ENCODE measurements around the gene ABCA1. TPM values are rescaled to one million over a fixed set of nuclear protein-coding genes. Genes with fewer than 3 reads are reported as not detected.
"Not testable (repeated sequence)": the region's sequence is repeated elsewhere in the genome, so short reads cannot be mapped to it uniquely, and the experiment has no call there.

Gene ABCA1
- total RNA-seq, 1 donor from 2014 or later, result 20.8 TPM

DNA sequence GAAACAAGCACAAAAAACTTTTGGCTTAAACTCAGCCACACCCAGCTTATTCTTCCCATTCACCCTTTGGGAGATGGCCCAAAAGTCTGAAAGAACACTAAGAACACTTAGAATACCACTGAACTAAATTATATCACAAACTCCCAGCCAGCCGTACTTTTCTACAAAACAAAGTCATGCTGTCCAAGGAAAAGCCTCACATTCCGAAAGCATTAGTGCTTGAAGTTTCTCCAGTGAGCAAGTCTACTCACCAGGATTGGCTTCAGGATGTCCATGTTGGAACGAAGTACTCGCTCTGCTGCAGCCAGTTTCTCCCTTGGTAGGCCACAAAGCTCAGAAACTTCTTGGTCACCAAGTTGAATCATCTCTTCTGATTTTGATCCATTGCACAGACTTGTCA is 69.7 kb downstream of the ABCA1 start:
- no peak for DNase-seq (ENCODE audit: extremely low spot score, unreplicated experiment)
- H3K36me3 Mint-ChIP-seq, result peaks cover 25% of the 10 kb centered on the region
- TF ChIP-seq, protein P1, sequence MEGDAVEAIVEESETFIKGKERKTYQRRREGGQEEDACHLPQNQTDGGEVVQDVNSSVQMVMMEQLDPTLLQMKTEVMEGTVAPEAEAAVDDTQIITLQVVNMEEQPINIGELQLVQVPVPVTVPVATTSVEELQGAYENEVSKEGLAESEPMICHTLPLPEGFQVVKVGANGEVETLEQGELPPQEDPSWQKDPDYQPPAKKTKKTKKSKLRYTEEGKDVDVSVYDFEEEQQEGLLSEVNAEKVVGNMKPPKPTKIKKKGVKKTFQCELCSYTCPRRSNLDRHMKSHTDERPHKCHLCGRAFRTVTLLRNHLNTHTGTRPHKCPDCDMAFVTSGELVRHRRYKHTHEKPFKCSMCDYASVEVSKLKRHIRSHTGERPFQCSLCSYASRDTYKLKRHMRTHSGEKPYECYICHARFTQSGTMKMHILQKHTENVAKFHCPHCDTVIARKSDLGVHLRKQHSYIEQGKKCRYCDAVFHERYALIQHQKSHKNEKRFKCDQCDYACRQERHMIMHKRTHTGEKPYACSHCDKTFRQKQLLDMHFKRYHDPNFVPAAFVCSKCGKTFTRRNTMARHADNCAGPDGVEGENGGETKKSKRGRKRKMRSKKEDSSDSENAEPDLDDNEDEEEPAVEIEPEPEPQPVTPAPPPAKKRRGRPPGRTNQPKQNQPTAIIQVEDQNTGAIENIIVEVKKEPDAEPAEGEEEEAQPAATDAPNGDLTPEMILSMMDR (conservative IDR thresholded peaks at IDR 0.05), result no peak
- no peak overlapping the region for H3K4me3 Mint-ChIP-seq
- peaks cover 20% of the 10 kb centered on the region for H3K4me1 Mint-ChIP-seq (ENCODE audit: unreplicated experiment)
- no peaks in the 10 kb centered on the region for H3K9me3 Mint-ChIP-seq
- H3K27me3 Mint-ChIP-seq, result no peaks in the 10 kb centered on the region
- no peak overlapping the region for H3K27ac Mint-ChIP-seq

DNA sequence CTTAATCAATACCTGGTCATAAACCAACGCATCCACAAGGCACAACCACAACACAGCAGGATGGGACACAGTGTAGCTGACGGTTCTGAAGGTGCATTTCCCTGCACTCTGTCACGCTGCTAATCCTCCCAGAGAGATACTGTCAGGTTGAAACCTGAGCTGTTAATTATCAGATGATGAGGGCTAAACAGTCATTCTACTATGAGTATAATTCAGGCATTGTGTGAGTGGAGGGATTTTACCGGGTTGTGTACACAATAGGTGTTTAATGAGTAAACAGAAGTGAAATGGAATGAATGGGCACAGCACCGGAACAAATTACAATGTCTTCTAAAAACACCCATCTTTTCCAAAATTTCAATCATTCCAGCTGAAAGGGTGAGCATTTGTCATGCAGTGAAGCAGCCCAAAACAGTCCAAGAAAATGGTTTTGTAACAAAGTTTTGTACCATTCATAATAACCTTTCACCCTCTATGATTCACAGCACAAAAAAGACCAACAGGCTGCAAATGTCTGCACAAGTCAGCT is 71.5 kb downstream of the ABCA1 start:
- peaks cover 25% of the 10 kb centered on the region for H3K36me3 Mint-ChIP-seq
- no peak for DNase-seq (ENCODE audit: extremely low spot score, unreplicated experiment)
- H3K4me3 Mint-ChIP-seq, result no peak overlapping the region
- no peaks in the 10 kb centered on the region for H3K9me3 Mint-ChIP-seq
- peaks cover 16% of the 10 kb centered on the region for H3K4me1 Mint-ChIP-seq (ENCODE audit: unreplicated experiment)
- no peak overlapping the region for H3K27ac Mint-ChIP-seq
- TF ChIP-seq, protein P1 (conservative IDR thresholded peaks at IDR 0.05), result no peak
- H3K27me3 Mint-ChIP-seq, result no peaks in the 10 kb centered on the region

DNA sequence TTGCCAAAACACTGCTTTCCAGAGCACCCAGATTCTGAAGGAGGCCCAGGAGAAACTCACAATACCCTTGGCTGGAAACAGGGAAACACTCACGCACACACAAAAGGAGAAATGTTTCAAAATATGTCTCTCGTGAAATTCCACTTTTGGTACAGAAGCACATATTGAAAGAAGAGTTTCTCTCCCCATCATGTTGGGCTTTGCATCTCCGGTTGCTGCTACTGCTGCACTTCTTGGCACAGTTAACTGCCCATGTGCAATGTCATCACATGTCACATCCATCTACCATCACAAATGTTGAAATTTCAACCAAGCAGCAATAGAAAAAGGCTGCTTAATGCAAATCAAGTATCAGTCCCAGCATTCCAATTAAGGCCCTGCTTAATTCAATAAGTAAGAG is 72.1 kb downstream of the ABCA1 start:
- Mint-ChIP-seq H3K4me3 (no peak overlapping the region), H3K9me3 (no peaks in the 10 kb centered on the region), H3K27ac (no peak overlapping the region), H3K4me1 (ENCODE audit: unreplicated experiment) (peaks cover 16% of the 10 kb centered on the region), H3K27me3 (no peaks in the 10 kb centered on the region), H3K36me3 (peaks cover 25% of the 10 kb centered on the region)
- TF ChIP-seq, protein P1 (conservative IDR thresholded peaks at IDR 0.05), result no peak
- DNase-seq (ENCODE audit: extremely low spot score, unreplicated experiment), result no peak

DNA sequence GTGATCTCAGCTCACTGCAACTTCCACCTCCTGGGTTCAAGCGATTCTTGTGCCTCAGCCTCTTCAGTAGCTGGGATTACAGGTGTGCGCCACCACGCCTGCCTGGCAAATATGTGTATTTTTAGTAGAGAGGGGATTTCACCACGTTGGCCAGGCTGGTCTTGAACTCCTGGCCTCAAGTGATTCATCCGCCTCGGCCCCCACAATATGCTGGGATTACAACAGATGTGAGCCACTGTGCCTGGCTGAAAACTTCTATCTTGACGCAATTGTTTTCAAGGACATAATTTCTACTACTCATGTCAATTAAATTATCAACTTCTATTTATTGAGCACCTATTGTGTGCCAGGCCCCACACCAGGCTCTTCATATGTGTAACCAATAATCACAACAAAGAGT is 72.7 kb downstream of the ABCA1 start:
- not testable (repeated sequence) for DNase-seq (ENCODE audit: extremely low spot score, unreplicated experiment); H3K27ac Mint-ChIP-seq; H3K27me3 Mint-ChIP-seq; H3K4me3 Mint-ChIP-seq; H3K9me3 Mint-ChIP-seq
- H3K4me1 Mint-ChIP-seq (ENCODE audit: unreplicated experiment), result peaks cover 16% of the 10 kb centered on the region
- peaks cover 25% of the 10 kb centered on the region for H3K36me3 Mint-ChIP-seq

DNA sequence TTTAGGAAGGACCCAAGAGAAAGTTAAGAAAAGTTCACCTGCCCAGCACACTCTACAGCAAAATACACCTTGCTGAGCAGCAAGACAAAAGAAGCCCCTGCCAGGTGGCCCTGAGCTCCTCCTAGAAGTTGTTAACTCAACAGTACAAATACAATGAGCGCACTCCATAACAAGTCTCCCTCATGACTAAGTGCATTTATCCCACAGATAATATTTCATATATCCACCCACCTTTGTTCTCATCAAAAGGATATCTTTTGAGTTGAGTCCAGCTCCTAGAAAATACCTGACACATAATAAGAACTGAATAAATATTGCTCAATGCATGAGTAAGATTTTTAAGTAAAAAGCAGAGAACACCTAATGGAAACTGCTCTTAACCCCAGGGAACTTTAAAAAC is 73.3 kb downstream of the ABCA1 start:
- Mint-ChIP-seq H3K4me1 (ENCODE audit: unreplicated experiment) (peaks cover 16% of the 10 kb centered on the region), H3K4me3 (no peak overlapping the region), H3K27me3 (no peaks in the 10 kb centered on the region), H3K9me3 (no peaks in the 10 kb centered on the region), H3K36me3 (peaks cover 25% of the 10 kb centered on the region), H3K27ac (no peak overlapping the region)
- DNase-seq (ENCODE audit: extremely low spot score, unreplicated experiment), result no peak
- TF ChIP-seq, protein P1 (conservative IDR thresholded peaks at IDR 0.05), result no peak

- Mint-ChIP-seq H3K4me3 (no peak overlapping the region), H3K36me3 (peaks cover 17% of the 10 kb centered on the region), H3K4me1 (ENCODE audit: unreplicated experiment) (peaks cover 16% of the 10 kb centered on the region), H3K27ac (no peak overlapping the region), H3K9me3 (no peaks in the 10 kb centered on the region), H3K27me3 (no peaks in the 10 kb centered on the region)
- TF ChIP-seq, protein P1 (conservative IDR thresholded peaks at IDR 0.05), result no peak
- DNase-seq (ENCODE audit: extremely low spot score, unreplicated experiment), result no peak
These were observed 74.3 kb downstream of the ABCA1 start for GRCh38 chr9:104853683-104854082.
